Vagina (tissue), 2 donors: ENCODE results near the gene RNF111.

ENCODE experiments used
- POLR2AphosphoS5 ChIP-seq, 2 donors: sonication (generic); formaldehyde crosslinking; IDR thresholded peaks; one replicate each; pipeline ENCODE4 v1.9.0; 2017; ENCODE audit warnings: antibody characterized with exemption in 2 of 2, mild to moderate bottlenecking in 2 of 2, low read depth in 1 of 2; ENCODE audit not compliant: insufficient read depth in 1 of 2
- TF ChIP-seq, protein P1 (sequence below), 3 experiments: fragments of 450-650 bp in 2 of 3; fragments of 200-600 bp in 1 of 3; sonication (generic) in 1 of 3; IDR thresholded peaks; one replicate each; pipeline ENCODE4 v1.5.1; 2017 to 2019; ENCODE audit warnings: antibody characterized with exemption in 3 of 3, mild to moderate bottlenecking in 2 of 3, moderate library complexity in 2 of 3

DNA sequence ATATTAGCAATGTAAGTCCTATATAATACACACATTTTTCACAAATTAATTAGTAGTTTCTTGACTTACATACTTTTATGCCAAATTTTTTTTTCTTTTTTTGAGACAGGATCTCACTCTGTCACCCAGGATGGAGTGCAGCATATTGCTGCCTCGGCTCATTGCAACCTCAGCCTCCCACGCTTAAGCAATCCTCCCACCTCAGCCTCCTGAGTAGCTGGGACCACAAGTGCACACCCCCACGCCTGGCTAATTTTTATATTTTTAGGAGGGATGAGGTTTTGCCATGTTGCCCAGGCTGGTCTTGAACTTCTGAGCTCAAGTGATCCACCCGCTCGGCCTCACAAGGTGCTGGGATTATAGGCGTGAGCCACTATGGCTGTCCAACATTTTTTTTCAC lies 54.6 kb downstream of the RNF111 start:
- TF ChIP-seq, protein P1, sequence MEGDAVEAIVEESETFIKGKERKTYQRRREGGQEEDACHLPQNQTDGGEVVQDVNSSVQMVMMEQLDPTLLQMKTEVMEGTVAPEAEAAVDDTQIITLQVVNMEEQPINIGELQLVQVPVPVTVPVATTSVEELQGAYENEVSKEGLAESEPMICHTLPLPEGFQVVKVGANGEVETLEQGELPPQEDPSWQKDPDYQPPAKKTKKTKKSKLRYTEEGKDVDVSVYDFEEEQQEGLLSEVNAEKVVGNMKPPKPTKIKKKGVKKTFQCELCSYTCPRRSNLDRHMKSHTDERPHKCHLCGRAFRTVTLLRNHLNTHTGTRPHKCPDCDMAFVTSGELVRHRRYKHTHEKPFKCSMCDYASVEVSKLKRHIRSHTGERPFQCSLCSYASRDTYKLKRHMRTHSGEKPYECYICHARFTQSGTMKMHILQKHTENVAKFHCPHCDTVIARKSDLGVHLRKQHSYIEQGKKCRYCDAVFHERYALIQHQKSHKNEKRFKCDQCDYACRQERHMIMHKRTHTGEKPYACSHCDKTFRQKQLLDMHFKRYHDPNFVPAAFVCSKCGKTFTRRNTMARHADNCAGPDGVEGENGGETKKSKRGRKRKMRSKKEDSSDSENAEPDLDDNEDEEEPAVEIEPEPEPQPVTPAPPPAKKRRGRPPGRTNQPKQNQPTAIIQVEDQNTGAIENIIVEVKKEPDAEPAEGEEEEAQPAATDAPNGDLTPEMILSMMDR (IDR thresholded peaks at IDR 0.05), result no peak
- no peak for TF ChIP-seq POLR2AphosphoS5 (IDR thresholded peaks at IDR 0.05; ENCODE audit: insufficient read depth in 1 of 2, low read depth in 1 of 2)
